CD14-positive monocyte (primary cell): ENCODE data around the gene PTGDS. TPM values are rescaled to one million over a fixed set of nuclear protein-coding genes. Genes with fewer than 3 reads are reported as not detected.

ENCODE experiments used
- DNase-seq, 3 donors: peaks; one replicate each; pipeline ENCODE4 v3.0.0-alpha.2; 2011 to 2022
- H2AFZ ChIP-seq: 2 replicates; pipeline ENCODE4 v1.6.0; 2012; ENCODE audit warnings: mild to moderate bottlenecking, low read depth, low read length, inconsistent platforms; ENCODE audit not compliant: insufficient read depth, poor library complexity, severe bottlenecking
- H3K27ac ChIP-seq, 2 donors: 1 replicate in 1 of 2; 2 replicates in 1 of 2; pipeline ENCODE4 v1.5.1; 2012 to 2013; ENCODE audit warnings: low read length in 2 of 2, control low read depth in 1 of 2, inconsistent platforms in 1 of 2, low read depth in 1 of 2, mild to moderate bottlenecking in 1 of 2
- H3K27me3 ChIP-seq, 2 donors: one replicate each; pipeline versions ENCODE4 v1.6.0 to v1.6.1; 2011 to 2013; ENCODE audit warnings: low read length in 2 of 2; ENCODE audit not compliant: control insufficient read depth in 2 of 2, insufficient read depth in 2 of 2
- H3K36me3 ChIP-seq, 2 donors: replicated peaks in 1 of 2; 1 replicate in 1 of 2; 2 replicates in 1 of 2; pipeline versions ENCODE4 v1.5.1 to v1.6.1; 2012 to 2013; ENCODE audit warnings: low read length in 2 of 2, control low read depth in 1 of 2, inconsistent platforms in 1 of 2, mild to moderate bottlenecking in 1 of 2; ENCODE audit not compliant: insufficient read depth in 2 of 2, control insufficient read depth in 1 of 2
- H3K4me1 ChIP-seq, 2 donors: 1 replicate in 1 of 2; 2 replicates in 1 of 2; pipeline versions ENCODE4 v1.5.1 to v1.6.1; 2012 to 2013; ENCODE audit warnings: low read length in 2 of 2, control low read depth in 1 of 2, inconsistent platforms in 1 of 2, mild to moderate bottlenecking in 1 of 2, moderate library complexity in 1 of 2; ENCODE audit not compliant: insufficient read depth in 2 of 2, control insufficient read depth in 1 of 2
- H3K4me2 ChIP-seq: replicated peaks from 2 replicates; pipeline ENCODE3; 2012; ENCODE audit warnings: low read length, moderate library complexity, mild to moderate bottlenecking; ENCODE audit not compliant: poor library complexity, severe bottlenecking; ENCODE audit errors: extremely low read depth
- H3K4me3 ChIP-seq, 3 experiments: fragments of 200-600 bp in 1 of 3; sonication (generic) in 1 of 3; replicated peaks in 1 of 3; 1 replicate in 2 of 3; 2 replicates in 1 of 3; pipeline ENCODE4 v1.5.1; 2011 to 2013; ENCODE audit warnings: low read length in 3 of 3, mild to moderate bottlenecking in 3 of 3, control low read depth in 2 of 3, low read depth in 2 of 3, inconsistent platforms in 1 of 3, moderate library complexity in 1 of 3
- H3K79me2 ChIP-seq: 2 replicates; pipeline ENCODE4 v1.6.0; 2012; ENCODE audit warnings: mild to moderate bottlenecking, control low read depth, inconsistent platforms, low read length, moderate library complexity; ENCODE audit not compliant: insufficient read depth
- H3K9ac ChIP-seq: 2 replicates; pipeline ENCODE4 v1.6.0; 2017; ENCODE audit warnings: low read length, mild to moderate bottlenecking; ENCODE audit not compliant: insufficient read depth, poor library complexity, severe bottlenecking
- H3K9me3 ChIP-seq, 2 donors: replicated peaks in 1 of 2; 1 replicate in 1 of 2; 2 replicates in 1 of 2; pipeline versions ENCODE4 v1.5.1 to v1.6.1; 2012 to 2013; ENCODE audit warnings: low read length in 2 of 2, control low read depth in 1 of 2; ENCODE audit not compliant: control insufficient read depth in 1 of 2, insufficient read depth in 1 of 2
- H4K20me1 ChIP-seq: 2 replicates; pipeline ENCODE4 v1.6.0; 2012; ENCODE audit warnings: mild to moderate bottlenecking, low read length, control low read depth, moderate library complexity; ENCODE audit not compliant: insufficient read depth
- H3K27ac Mint-ChIP-seq, 7 donors: one replicate each; pipeline ENCODE4 v1.8.0; 2020; ENCODE audit warnings: mild to moderate bottlenecking in 7 of 7, mixed read lengths in 7 of 7, moderate library complexity in 6 of 7, inconsistent platforms in 2 of 7
- H3K27me3 Mint-ChIP-seq, 3 donors: one replicate each; pipeline ENCODE4 v1.8.0; 2021 to 2022; ENCODE audit warnings: low read depth in 3 of 3, mild to moderate bottlenecking in 3 of 3, mixed read lengths in 3 of 3, moderate library complexity in 3 of 3, inconsistent platforms in 1 of 3
- H3K36me3 Mint-ChIP-seq, 2 donors: one replicate each; pipeline ENCODE4 v1.8.0; 2020; ENCODE audit warnings: mixed read lengths in 2 of 2, inconsistent platforms in 1 of 2, mild to moderate bottlenecking in 1 of 2
- H3K4me1 Mint-ChIP-seq: one replicate; pipeline ENCODE4 v1.8.0; 2020; ENCODE audit warnings: mild to moderate bottlenecking, mixed read lengths
- H3K4me3 Mint-ChIP-seq, 2 donors: one replicate each; pipeline ENCODE4 v1.8.0; 2020; ENCODE audit warnings: mild to moderate bottlenecking in 2 of 2, mixed read lengths in 2 of 2, moderate library complexity in 1 of 2
- H3K9me3 Mint-ChIP-seq, 7 donors: one replicate each; pipeline ENCODE4 v1.8.0; 2020 to 2022; ENCODE audit warnings: mixed read lengths in 7 of 7, mild to moderate bottlenecking in 6 of 7, moderate library complexity in 6 of 7, inconsistent platforms in 2 of 7
- WGBS: methylation state at CpG from one replicate; pipeline ENCODE4 v1.1.5; 2013; ENCODE audit warnings: missing lambda C conversion rate; ENCODE audit not compliant: insufficient coverage; 5-methylcytosine and 5-hydroxymethylcytosine counted together
- intact Hi-C, 2 donors: fragments of 100-400 bp; cut with micrococcal nuclease; formaldehyde crosslinking; loops; one replicate each; pipeline versions ENCODE4 v1.15.0 to v1.15.1; 2023
- polyA plus RNA-seq, 3 donors: library from polyadenylated mRNA; depleted of rRNA in 1 of 3; unstranded in 2 of 3; stranded (reverse) in 1 of 3; fragments of 300-500 nt in 2 of 3; fragments of >200 nt in 1 of 3; fragmentation: Illumina TruSeq in 2 of 3; gene quantifications; 1 replicate in 2 of 3; 2 replicates in 1 of 3; pipeline ENCODE4 v1.2.3, GENCODE V29; 2012 to 2021
- TF ChIP-seq, protein P1 (sequence below): fragments of 200-600 bp; IDR thresholded peaks from one replicate; pipeline ENCODE4 v1.8.0; 2022; ENCODE audit warnings: antibody characterized with exemption, mild to moderate bottlenecking

The PTGDS gene
- polyA plus RNA-seq, 3 donors = 0.34 to 1.5 TPM; not detected in 1

DNA sequence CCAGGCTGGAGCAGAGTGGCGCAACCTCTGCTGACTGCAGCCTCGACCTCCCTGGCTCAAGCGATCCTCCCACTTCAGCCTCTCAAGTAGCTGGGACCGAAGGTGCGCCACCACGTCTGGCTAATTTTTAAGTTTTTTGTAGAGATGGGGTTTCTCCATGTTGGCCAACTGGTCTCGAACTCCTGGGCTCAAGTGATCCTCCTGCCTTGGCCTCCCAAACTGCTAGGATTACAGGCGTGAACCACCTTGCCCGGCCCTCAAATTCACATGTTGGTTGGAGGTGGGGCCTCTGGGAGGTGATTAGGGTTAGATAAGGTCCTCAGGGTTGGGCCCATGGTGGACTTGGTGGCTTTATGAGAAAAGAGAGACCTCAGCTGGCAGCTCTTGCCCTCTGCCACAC, 15.1 kb upstream of the PTGDS start:
- Histone ChIP-seq H3K79me2 (no peaks in the 10 kb centered on the region), H3K9ac (no peak overlapping the region), H2AFZ (no peak overlapping the region), H3K27ac (no peak overlapping the region), H4K20me1 (no peaks in the 10 kb centered on the region), H3K9me3 (no peaks in the 10 kb centered on the region), H3K36me3 (no peaks in the 10 kb centered on the region), H3K4me1 (peaks cover 10 to 12% of the 10 kb centered on the region in 2 donors), H3K4me2 (no peak overlapping the region), H3K4me3 (no peak overlapping the region), H3K27me3 (no peaks in the 10 kb centered on the region)
- WGBS = 100% methylated on average over 1 of the region's 9 CpGs
- intact Hi-C loops = no loop called here
- H3K27me3 Mint-ChIP-seq = peaks cover 9 to 18% (median 12%) of the 10 kb centered on the region in 3 donors
- no peak overlapping the region for H3K4me3 Mint-ChIP-seq
- peaks cover 14% of the 10 kb centered on the region for H3K4me1 Mint-ChIP-seq
- H3K27ac Mint-ChIP-seq = no peak overlapping the region
- TF ChIP-seq, protein P1, sequence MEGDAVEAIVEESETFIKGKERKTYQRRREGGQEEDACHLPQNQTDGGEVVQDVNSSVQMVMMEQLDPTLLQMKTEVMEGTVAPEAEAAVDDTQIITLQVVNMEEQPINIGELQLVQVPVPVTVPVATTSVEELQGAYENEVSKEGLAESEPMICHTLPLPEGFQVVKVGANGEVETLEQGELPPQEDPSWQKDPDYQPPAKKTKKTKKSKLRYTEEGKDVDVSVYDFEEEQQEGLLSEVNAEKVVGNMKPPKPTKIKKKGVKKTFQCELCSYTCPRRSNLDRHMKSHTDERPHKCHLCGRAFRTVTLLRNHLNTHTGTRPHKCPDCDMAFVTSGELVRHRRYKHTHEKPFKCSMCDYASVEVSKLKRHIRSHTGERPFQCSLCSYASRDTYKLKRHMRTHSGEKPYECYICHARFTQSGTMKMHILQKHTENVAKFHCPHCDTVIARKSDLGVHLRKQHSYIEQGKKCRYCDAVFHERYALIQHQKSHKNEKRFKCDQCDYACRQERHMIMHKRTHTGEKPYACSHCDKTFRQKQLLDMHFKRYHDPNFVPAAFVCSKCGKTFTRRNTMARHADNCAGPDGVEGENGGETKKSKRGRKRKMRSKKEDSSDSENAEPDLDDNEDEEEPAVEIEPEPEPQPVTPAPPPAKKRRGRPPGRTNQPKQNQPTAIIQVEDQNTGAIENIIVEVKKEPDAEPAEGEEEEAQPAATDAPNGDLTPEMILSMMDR = no peak
- H3K36me3 Mint-ChIP-seq = no peaks in the 10 kb centered on the region
- H3K9me3 Mint-ChIP-seq = peaks cover 0 to 2% (median 0%) of the 10 kb centered on the region in 7 donors
- no peak for DNase-seq

DNA sequence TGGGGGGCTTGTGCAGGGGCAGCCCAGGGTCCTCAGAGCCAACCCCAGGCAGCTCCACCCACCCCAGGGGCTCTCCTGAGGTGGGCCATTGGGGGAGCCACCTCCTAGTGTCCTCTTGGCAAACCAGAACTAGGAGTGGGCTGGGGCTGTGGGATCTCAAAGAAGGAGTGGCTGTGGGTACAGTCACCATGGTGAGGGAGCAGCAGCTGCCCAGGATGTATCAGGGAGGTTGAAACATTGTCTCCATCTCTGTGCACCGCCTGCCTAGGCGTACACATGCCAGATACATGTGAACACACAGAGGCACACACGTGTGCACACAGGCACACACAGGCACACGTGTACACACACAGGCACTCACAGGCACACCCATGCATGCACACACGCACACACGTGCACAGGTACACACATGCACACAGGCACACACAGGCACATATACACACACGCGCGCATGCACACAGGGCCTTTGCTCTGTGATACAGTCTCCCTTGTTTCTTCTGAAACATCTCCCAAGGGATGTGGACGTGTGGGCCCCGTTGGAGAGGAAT, 14.5 kb upstream of the PTGDS start:
- Mint-ChIP-seq H3K4me1 (peaks cover 16% of the 10 kb centered on the region), H3K9me3 (peaks cover 0 to 2% (median 0%) of the 10 kb centered on the region in 7 donors), H3K27me3 (peaks cover 9 to 20% (median 14%) of the 10 kb centered on the region in 3 donors), H3K36me3 (no peaks in the 10 kb centered on the region), H3K27ac (no peak overlapping the region), H3K4me3 (no peak overlapping the region)
- Histone ChIP-seq H3K4me2 (no peak overlapping the region), H3K9ac (no peak overlapping the region), H4K20me1 (no peaks in the 10 kb centered on the region), H3K4me1 (peaks cover 10 to 14% of the 10 kb centered on the region in 2 donors), H2AFZ (no peak overlapping the region), H3K27ac (no peak overlapping the region), H3K36me3 (no peaks in the 10 kb centered on the region), H3K27me3 (no peaks in the 10 kb centered on the region), H3K9me3 (no peaks in the 10 kb centered on the region), H3K79me2 (no peaks in the 10 kb centered on the region), H3K4me3 (no peak overlapping the region)
- intact Hi-C loops = no loop called here
- TF ChIP-seq, protein P1 = no peak
- whole genome bisulfite sequencing = 93% methylated on average over 11 of the region's 11 CpGs
- no peak for DNase-seq
